NB4 (cell line): Measurements from ENCODE around the gene FAM227B.

Source experiments
- TF ChIP-seq, protein P1 (sequence below): IDR thresholded peaks from 2 replicates; pipeline ENCODE4 v1.6.1; 2011; ENCODE audit warnings: low read depth, low read length
- TF ChIP-seq, protein P2 (sequence below): IDR thresholded peaks from one replicate; pipeline ENCODE4 v1.5.1; 2012; ENCODE audit warnings: low read depth, low read length

DNA sequence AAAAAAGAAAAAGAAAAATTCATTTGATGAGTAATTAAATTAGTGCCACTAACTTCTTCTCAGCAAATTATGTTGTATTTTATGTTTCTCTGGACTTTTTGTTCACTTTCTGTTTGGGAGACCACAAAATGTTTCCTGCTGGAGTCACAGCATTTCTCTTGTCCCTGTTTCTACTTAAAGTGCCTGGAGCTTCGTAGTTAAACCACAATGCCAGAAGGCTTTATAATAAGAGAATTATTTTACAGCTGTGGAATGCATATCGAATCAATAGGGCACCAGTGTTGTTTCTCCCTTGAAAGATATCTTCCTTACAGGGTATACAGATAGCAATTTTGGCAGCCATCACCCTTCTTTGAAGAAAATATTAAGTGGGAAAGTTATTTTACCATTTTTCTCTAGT is 3.4 kb upstream of the FAM227B start:
- TF ChIP-seq, protein P1, sequence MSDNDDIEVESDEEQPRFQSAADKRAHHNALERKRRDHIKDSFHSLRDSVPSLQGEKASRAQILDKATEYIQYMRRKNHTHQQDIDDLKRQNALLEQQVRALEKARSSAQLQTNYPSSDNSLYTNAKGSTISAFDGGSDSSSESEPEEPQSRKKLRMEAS = no peak
- TF ChIP-seq, protein P2, sequence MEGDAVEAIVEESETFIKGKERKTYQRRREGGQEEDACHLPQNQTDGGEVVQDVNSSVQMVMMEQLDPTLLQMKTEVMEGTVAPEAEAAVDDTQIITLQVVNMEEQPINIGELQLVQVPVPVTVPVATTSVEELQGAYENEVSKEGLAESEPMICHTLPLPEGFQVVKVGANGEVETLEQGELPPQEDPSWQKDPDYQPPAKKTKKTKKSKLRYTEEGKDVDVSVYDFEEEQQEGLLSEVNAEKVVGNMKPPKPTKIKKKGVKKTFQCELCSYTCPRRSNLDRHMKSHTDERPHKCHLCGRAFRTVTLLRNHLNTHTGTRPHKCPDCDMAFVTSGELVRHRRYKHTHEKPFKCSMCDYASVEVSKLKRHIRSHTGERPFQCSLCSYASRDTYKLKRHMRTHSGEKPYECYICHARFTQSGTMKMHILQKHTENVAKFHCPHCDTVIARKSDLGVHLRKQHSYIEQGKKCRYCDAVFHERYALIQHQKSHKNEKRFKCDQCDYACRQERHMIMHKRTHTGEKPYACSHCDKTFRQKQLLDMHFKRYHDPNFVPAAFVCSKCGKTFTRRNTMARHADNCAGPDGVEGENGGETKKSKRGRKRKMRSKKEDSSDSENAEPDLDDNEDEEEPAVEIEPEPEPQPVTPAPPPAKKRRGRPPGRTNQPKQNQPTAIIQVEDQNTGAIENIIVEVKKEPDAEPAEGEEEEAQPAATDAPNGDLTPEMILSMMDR = no peak
